ENCODE data around the gene PPP1R14C.

PPP1R14C gene

GRCh38 chr6:150203378-150203777 is 60.5 kb downstream of the PPP1R14C start:
- no CpG with 5 or more reads among the region's 12 CpGs for WGBS, 2 donors (ENCODE audit: extremely low coverage in 2 of 2, insufficient read length in 2 of 2, insufficient replicate concordance in 1 of 2)
- no peak overlapping the region for H3K27ac ChIP-seq (replicated peaks; ENCODE audit: low read length)
- H3K23ac ChIP-seq (ENCODE audit: low read depth, low read length, poor library complexity): no peak overlapping the region
- no peak overlapping the region for H3K4me2 ChIP-seq (ENCODE audit: insufficient read depth, low read length, poor library complexity, severe bottlenecking)
- no peak overlapping the region for H3K4me3 ChIP-seq (ENCODE audit: low read length in 2 of 2)
- DNase-seq (ENCODE audit: low spot score): no peak
- H3K79me1 ChIP-seq (ENCODE audit: low read depth, low read length): no peaks in the 10 kb centered on the region
- no peak overlapping the region for H2AK5ac ChIP-seq (ENCODE audit: low read depth, low read length)
- H2BK120ac ChIP-seq (ENCODE audit: low read depth, low read length): no peak overlapping the region
- H3K14ac ChIP-seq (ENCODE audit: low read length): no peak overlapping the region
- no peak overlapping the region for H4K91ac ChIP-seq (ENCODE audit: low read depth, low read length, poor library complexity)
- no peak overlapping the region for H3K18ac ChIP-seq (ENCODE audit: low read length)
- no peak overlapping the region for H3K4ac ChIP-seq (ENCODE audit: low read length)
- H3K9ac ChIP-seq (ENCODE audit: low read depth, low read length, poor library complexity): no peak overlapping the region
- H2BK15ac ChIP-seq (ENCODE audit: low read length): no peak overlapping the region
- H2AFZ ChIP-seq (ENCODE audit: low read length): no peak overlapping the region
- H2BK5ac ChIP-seq (ENCODE audit: low read length): no peak overlapping the region
- H4K8ac ChIP-seq (ENCODE audit: low read depth, low read length): no peak overlapping the region
- no peaks in the 10 kb centered on the region for H3K9me3 ChIP-seq (replicated peaks in 1 of 2; ENCODE audit: control insufficient read depth in 2 of 2, insufficient read depth in 1 of 2, low read depth in 1 of 2, low read length in 2 of 2)
- no peaks in the 10 kb centered on the region for H3K36me3 ChIP-seq (replicated peaks in 1 of 2; ENCODE audit: control insufficient read depth in 2 of 2, insufficient read depth in 2 of 2, low read length in 2 of 2)
- H3K4me1 ChIP-seq (ENCODE audit: control insufficient read depth in 2 of 2, insufficient read depth in 1 of 2, low read depth in 1 of 2, low read length in 2 of 2): peaks cover 3 to 6% of the 10 kb centered on the region in 2 donors
- H2BK12ac ChIP-seq (ENCODE audit: low read length): no peak overlapping the region
- H3K27me3 ChIP-seq (ENCODE audit: control insufficient read depth in 3 of 3, insufficient read depth in 3 of 3, low read depth in 1 of 3, low read length in 3 of 3): no peaks in the 10 kb centered on the region

GRCh38 chr6:150203871-150204545 is 61.2 kb downstream of the PPP1R14C start:
- no peak overlapping the region for H2AFZ ChIP-seq (ENCODE audit: low read length)
- no peak overlapping the region for H2AK5ac ChIP-seq (ENCODE audit: low read depth, low read length)
- H3K14ac ChIP-seq (ENCODE audit: low read length): no peak overlapping the region
- no peaks in the 10 kb centered on the region for H3K9me3 ChIP-seq (replicated peaks in 1 of 2; ENCODE audit: control insufficient read depth in 2 of 2, insufficient read depth in 1 of 2, low read depth in 1 of 2, low read length in 2 of 2)
- no peak overlapping the region for H3K4me2 ChIP-seq (ENCODE audit: insufficient read depth, low read length, poor library complexity, severe bottlenecking)
- WGBS, 2 donors (ENCODE audit: extremely low coverage in 2 of 2, insufficient read length in 2 of 2, insufficient replicate concordance in 1 of 2): no CpG with 5 or more reads among the region's 22 CpGs
- no peak overlapping the region for H4K91ac ChIP-seq (ENCODE audit: low read depth, low read length, poor library complexity)
- H3K23ac ChIP-seq (ENCODE audit: low read depth, low read length, poor library complexity): no peak overlapping the region
- no peak overlapping the region for H2BK15ac ChIP-seq (ENCODE audit: low read length)
- H3K4ac ChIP-seq (ENCODE audit: low read length): no peak overlapping the region
- peak overlapping the region; percentile 52 for H2BK120ac ChIP-seq (ENCODE audit: low read depth, low read length)
- H3K27me3 ChIP-seq (ENCODE audit: control insufficient read depth in 3 of 3, insufficient read depth in 3 of 3, low read depth in 1 of 3, low read length in 3 of 3): no peaks in the 10 kb centered on the region
- peaks cover 3 to 6% of the 10 kb centered on the region in 2 donors for H3K4me1 ChIP-seq (ENCODE audit: control insufficient read depth in 2 of 2, insufficient read depth in 1 of 2, low read depth in 1 of 2, low read length in 2 of 2)
- no peak overlapping the region for H3K4me3 ChIP-seq (ENCODE audit: low read length in 2 of 2)
- H2BK5ac ChIP-seq (ENCODE audit: low read length): no peak overlapping the region
- H3K36me3 ChIP-seq (replicated peaks in 1 of 2; ENCODE audit: control insufficient read depth in 2 of 2, insufficient read depth in 2 of 2, low read length in 2 of 2): no peaks in the 10 kb centered on the region
- DNase-seq (ENCODE audit: low spot score): no peak
- H3K27ac ChIP-seq (replicated peaks; ENCODE audit: low read length): no peak overlapping the region
- no peak overlapping the region for H2BK12ac ChIP-seq (ENCODE audit: low read length)
- no peak overlapping the region for H3K9ac ChIP-seq (ENCODE audit: low read depth, low read length, poor library complexity)
- no peak overlapping the region for H4K8ac ChIP-seq (ENCODE audit: low read depth, low read length)
- no peak overlapping the region for H3K18ac ChIP-seq (ENCODE audit: low read length)
- H3K79me1 ChIP-seq (ENCODE audit: low read depth, low read length): no peaks in the 10 kb centered on the region

GRCh38 chr6:150204705-150205472 is 62.0 kb downstream of the PPP1R14C start:
- no peak overlapping the region for H2BK5ac ChIP-seq (ENCODE audit: low read length)
- WGBS, 2 donors (ENCODE audit: extremely low coverage in 2 of 2, insufficient read length in 2 of 2, insufficient replicate concordance in 1 of 2): no CpG with 5 or more reads among the region's 9 CpGs
- no peaks in the 10 kb centered on the region for H3K36me3 ChIP-seq (replicated peaks in 1 of 2; ENCODE audit: control insufficient read depth in 2 of 2, insufficient read depth in 2 of 2, low read length in 2 of 2)
- no peak overlapping the region for H3K9ac ChIP-seq (ENCODE audit: low read depth, low read length, poor library complexity)
- no peak overlapping the region for H2BK120ac ChIP-seq (ENCODE audit: low read depth, low read length)
- H2AFZ ChIP-seq (ENCODE audit: low read length): no peak overlapping the region
- H3K27me3 ChIP-seq (ENCODE audit: control insufficient read depth in 3 of 3, insufficient read depth in 3 of 3, low read depth in 1 of 3, low read length in 3 of 3): no peaks in the 10 kb centered on the region
- H4K8ac ChIP-seq (ENCODE audit: low read depth, low read length): no peak overlapping the region
- no peak overlapping the region for H3K4me2 ChIP-seq (ENCODE audit: insufficient read depth, low read length, poor library complexity, severe bottlenecking)
- no peak for DNase-seq (ENCODE audit: low spot score)
- no peak overlapping the region for H2BK12ac ChIP-seq (ENCODE audit: low read length)
- H3K79me1 ChIP-seq (ENCODE audit: low read depth, low read length): no peaks in the 10 kb centered on the region
- no peaks in the 10 kb centered on the region for H3K9me3 ChIP-seq (replicated peaks in 1 of 2; ENCODE audit: control insufficient read depth in 2 of 2, insufficient read depth in 1 of 2, low read depth in 1 of 2, low read length in 2 of 2)
- peak overlapping the region; percentile 25 for H3K18ac ChIP-seq (ENCODE audit: low read length)
- H2BK15ac ChIP-seq (ENCODE audit: low read length): no peak overlapping the region
- no peak overlapping the region for H3K4ac ChIP-seq (ENCODE audit: low read length)
- peak overlapping the region; percentile 35 for H3K23ac ChIP-seq (ENCODE audit: low read depth, low read length, poor library complexity)
- H3K4me3 ChIP-seq (ENCODE audit: low read length in 2 of 2): no peak overlapping the region
- no peak overlapping the region for H2AK5ac ChIP-seq (ENCODE audit: low read depth, low read length)
- H3K27ac ChIP-seq (replicated peaks; ENCODE audit: low read length): no peak overlapping the region
- H4K91ac ChIP-seq (ENCODE audit: low read depth, low read length, poor library complexity): no peak overlapping the region
- H3K4me1 ChIP-seq (ENCODE audit: control insufficient read depth in 2 of 2, insufficient read depth in 1 of 2, low read depth in 1 of 2, low read length in 2 of 2): peaks cover 3 to 6% of the 10 kb centered on the region in 2 donors
- H3K14ac ChIP-seq (ENCODE audit: low read length): no peak overlapping the region

GRCh38 chr6:150207931-150208570 is 65.2 kb downstream of the PPP1R14C start:
- Histone ChIP-seq H4K8ac (ENCODE audit: low read depth, low read length) (no peak overlapping the region), H3K4me2 (ENCODE audit: insufficient read depth, low read length, poor library complexity, severe bottlenecking) (no peak overlapping the region), H3K9ac (ENCODE audit: low read depth, low read length, poor library complexity) (no peak overlapping the region), H3K4me3 (ENCODE audit: low read length in 2 of 2) (no peak overlapping the region), H3K27ac (replicated peaks; ENCODE audit: low read length) (no peak overlapping the region), H2BK15ac (ENCODE audit: low read length) (no peak overlapping the region), H3K18ac (ENCODE audit: low read length) (no peak overlapping the region), H2AFZ (ENCODE audit: low read length) (no peak overlapping the region), H3K4ac (ENCODE audit: low read length) (no peak overlapping the region), H3K9me3 (replicated peaks in 1 of 2; ENCODE audit: control insufficient read depth in 2 of 2, insufficient read depth in 1 of 2, low read depth in 1 of 2, low read length in 2 of 2) (no peaks in the 10 kb centered on the region), H3K23ac (ENCODE audit: low read depth, low read length, poor library complexity) (no peak overlapping the region), H2AK5ac (ENCODE audit: low read depth, low read length) (no peak overlapping the region), H4K91ac (ENCODE audit: low read depth, low read length, poor library complexity) (no peak overlapping the region), H3K36me3 (replicated peaks in 1 of 2; ENCODE audit: control insufficient read depth in 2 of 2, insufficient read depth in 2 of 2, low read length in 2 of 2) (no peaks in the 10 kb centered on the region), H3K27me3 (ENCODE audit: control insufficient read depth in 3 of 3, insufficient read depth in 3 of 3, low read depth in 1 of 3, low read length in 3 of 3) (no peaks in the 10 kb centered on the region), H3K79me1 (ENCODE audit: low read depth, low read length) (no peaks in the 10 kb centered on the region), H2BK12ac (ENCODE audit: low read length) (no peak overlapping the region), H2BK5ac (ENCODE audit: low read length) (no peak overlapping the region), H2BK120ac (ENCODE audit: low read depth, low read length) (no peak overlapping the region), H3K4me1 (ENCODE audit: control insufficient read depth in 2 of 2, insufficient read depth in 1 of 2, low read depth in 1 of 2, low read length in 2 of 2) (peaks cover 0 to 4% of the 10 kb centered on the region in 2 donors), H3K14ac (ENCODE audit: low read length) (no peak overlapping the region)
- WGBS, 2 donors (ENCODE audit: extremely low coverage in 2 of 2, insufficient read length in 2 of 2, insufficient replicate concordance in 1 of 2): no CpG with 5 or more reads among the region's 7 CpGs
- no peak for DNase-seq (ENCODE audit: low spot score)
